Upper lobe of left lung (tissue), 6 donors: ENCODE measurements around the gene TSPAN5. TPM values are rescaled to one million over a fixed set of nuclear protein-coding genes. Genes with fewer than 3 reads are reported as not detected.

Experiments used
- ATAC-seq, 2 donors: fragments of 200-7000 bp; cut with Tn5 transposase; one replicate each; pipeline ENCODE4 v1.9.1; 2022; ENCODE audit warnings: mild to moderate bottlenecking in 2 of 2, moderate library complexity in 2 of 2; ENCODE audit not compliant: low FRiP score in 2 of 2
- DNase-seq, 2 donors: peaks; one replicate each; pipeline ENCODE4 v3.0.0-alpha.2; 2019 to 2020
- H3K27ac ChIP-seq, 4 donors: fragments of 200-600 bp; sonication (generic); one replicate each; pipeline ENCODE4 v1.5.1; 2016 to 2019
- H3K27me3 ChIP-seq, 4 donors: fragments of 200-600 bp; sonication (generic); one replicate each; pipeline ENCODE4 v1.5.1; 2017 to 2019
- H3K36me3 ChIP-seq, 4 donors: fragments of 200-600 bp; sonication (generic); one replicate each; pipeline ENCODE4 v1.5.1; 2016 to 2019
- H3K4me1 ChIP-seq, 4 donors: fragments of 200-600 bp; sonication (generic); one replicate each; pipeline ENCODE4 v1.5.1; 2018 to 2019
- H3K4me3 ChIP-seq, 4 donors: fragments of 200-600 bp; sonication (generic); one replicate each; pipeline ENCODE4 v1.5.1; 2017 to 2019; ENCODE audit warnings: mild to moderate bottlenecking in 2 of 4, moderate library complexity in 1 of 4
- H3K9me3 ChIP-seq, 4 donors: fragments of 200-600 bp; sonication (generic); one replicate each; pipeline ENCODE4 v1.5.1; 2018 to 2019
- CTCF ChIP-seq, 6 experiments: fragments of 450-650 bp in 4 of 6; fragments of 200-600 bp in 2 of 6; sonication (generic) in 2 of 6; IDR thresholded peaks; one replicate each; pipeline ENCODE4 v1.5.1; 2016 to 2019; ENCODE audit warnings: antibody characterized with exemption in 6 of 6
- EP300 ChIP-seq, 4 donors: sonication (generic); formaldehyde crosslinking; IDR thresholded peaks; one replicate each; pipeline ENCODE4 v1.5.1; 2017; ENCODE audit warnings: antibody characterized with exemption in 4 of 4, control low read depth in 2 of 4
- POLR2A ChIP-seq, 4 donors: fragments of 450-650 bp; IDR thresholded peaks; one replicate each; pipeline ENCODE4 v1.5.1; 2016 to 2017; ENCODE audit warnings: antibody characterized with exemption in 4 of 4, mild to moderate bottlenecking in 2 of 4
- POLR2AphosphoS5 ChIP-seq, 2 donors: sonication (generic); formaldehyde crosslinking; IDR thresholded peaks; one replicate each; pipeline ENCODE4 v1.5.1; 2017; ENCODE audit warnings: antibody characterized with exemption in 2 of 2
- WGBS, 2 donors: methylation state at CpG; one replicate each; pipeline ENCODE4 v1.1.5; 2017 to 2018; 5-methylcytosine and 5-hydroxymethylcytosine counted together
- total RNA-seq, 6 donors: library from RNA; depleted of rRNA in 4 of 6; stranded (reverse); fragments of >200 nt in 4 of 6; gene quantifications; one replicate each; pipeline versions ENCODE4 v1.1.0 to v1.2.1, GENCODE V29; 2016 to 2021
- donor health status: DM: no; HTN: no; CAD: no; lungs with moderate emphysema.
- donor health status: DM: no; HTN: yes; CAD: no; lungs with severe emphysema.

TSPAN5 gene
- total RNA-seq, 6 donors from 2014 or later: 3.1 to 12.5 (median 7.2) TPM

DNA sequence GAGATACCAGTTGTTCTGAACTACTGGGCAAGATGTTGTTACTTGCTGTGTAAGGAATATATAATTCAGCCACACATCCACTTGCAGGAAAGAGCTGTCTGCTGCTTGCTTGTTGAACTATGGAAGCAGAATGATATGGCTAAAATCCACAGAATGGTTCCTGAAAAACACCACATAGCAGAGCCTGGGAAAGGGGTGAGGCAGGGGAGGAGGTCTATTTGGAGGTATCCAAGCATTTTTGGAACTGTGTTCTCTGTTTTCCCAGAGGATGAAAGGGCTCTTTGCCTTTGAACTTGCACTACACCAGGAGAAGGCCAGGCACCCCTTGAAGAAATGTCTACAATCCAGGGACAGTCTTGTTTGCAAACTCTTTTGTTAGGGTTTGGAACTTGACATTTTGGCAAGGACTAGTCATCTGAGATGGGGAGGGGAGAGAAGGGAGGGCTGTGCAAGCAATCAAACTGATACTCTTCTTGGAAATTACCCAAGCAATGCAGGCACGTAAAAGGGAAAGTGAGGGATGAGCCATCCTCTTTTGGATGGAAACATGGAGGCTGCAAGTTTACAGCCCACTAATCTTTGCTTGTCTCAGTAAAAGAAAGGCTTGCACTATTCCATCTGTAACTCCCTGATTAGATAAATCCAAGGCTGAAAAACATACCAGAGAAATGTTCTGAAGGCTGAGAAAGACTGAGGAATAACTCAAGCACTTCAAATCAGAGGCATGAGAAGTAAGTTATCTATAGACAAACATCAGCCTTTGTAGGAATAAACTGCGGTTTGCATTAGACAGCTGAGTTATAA, 141.0 kb downstream of the TSPAN5 start:
- ATAC-seq (no peak), DNase-seq (no peak)
- Histone ChIP-seq H3K4me1 (peaks cover 0 to 12% (median 0%) of the 10 kb centered on the region in 4 donors), H3K27ac (no peak overlapping the region), H3K9me3 (no peaks in the 10 kb centered on the region), H3K27me3 (no peaks in the 10 kb centered on the region), H3K36me3 (no peaks in the 10 kb centered on the region), H3K4me3 (no peak overlapping the region)
- WGBS, 2 donors: 58 to 64% methylated on average over 2 of the region's 2 CpGs
- TF ChIP-seq POLR2A (IDR thresholded peaks at IDR 0.05) (no peak), EP300 (IDR thresholded peaks at IDR 0.05) (no peak), POLR2AphosphoS5 (IDR thresholded peaks at IDR 0.05) (no peak), CTCF (IDR thresholded peaks at IDR 0.05) (no peak)

- Histone ChIP-seq H3K27ac (no peak overlapping the region), H3K27me3 (no peaks in the 10 kb centered on the region), H3K4me1 (peaks cover 0 to 12% (median 0%) of the 10 kb centered on the region in 4 donors), H3K9me3 (no peaks in the 10 kb centered on the region), H3K36me3 (no peaks in the 10 kb centered on the region), H3K4me3 (no peak overlapping the region)
- WGBS, 2 donors: 85 to 89% methylated on average over 4 to 5 of the region's 5 CpGs
- TF ChIP-seq POLR2AphosphoS5 (IDR thresholded peaks at IDR 0.05): no peak
- TF ChIP-seq POLR2A (IDR thresholded peaks at IDR 0.05): no peak
- no peak for TF ChIP-seq EP300 (IDR thresholded peaks at IDR 0.05)
- no peak for TF ChIP-seq CTCF (IDR thresholded peaks at IDR 0.05)
- DNase-seq (no peak), ATAC-seq (no peak)
Measured at GRCh38 chr4:98516441-98517217, 141.8 kb downstream of the TSPAN5 start.

DNA sequence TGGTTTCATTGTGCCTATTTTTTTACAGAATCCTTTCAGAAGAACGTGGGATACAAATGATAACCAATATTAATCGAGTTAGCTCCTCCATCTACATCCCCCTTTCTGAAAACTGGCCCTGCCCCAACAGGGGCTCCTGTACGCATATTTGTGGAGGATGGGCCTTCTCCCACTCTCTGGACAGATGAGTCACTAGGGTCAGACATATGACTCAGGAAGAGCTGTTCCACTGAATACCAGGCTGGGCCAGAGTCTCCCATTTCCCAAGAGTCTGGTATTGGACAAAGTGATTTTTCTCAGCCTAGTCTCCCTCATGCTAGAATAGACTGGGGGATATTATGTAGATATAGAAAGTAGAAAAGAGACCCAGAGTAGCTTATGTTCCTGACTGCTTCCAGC, 142.4 kb downstream of the TSPAN5 start:
- Histone ChIP-seq H3K36me3 (no peaks in the 10 kb centered on the region), H3K27me3 (no peaks in the 10 kb centered on the region), H3K9me3 (no peaks in the 10 kb centered on the region), H3K27ac (no peak overlapping the region), H3K4me3 (no peak overlapping the region), H3K4me1 (peaks cover 0 to 12% (median 0%) of the 10 kb centered on the region in 4 donors)
- WGBS, 2 donors: 88 to 92% methylated on average over 3 of the region's 3 CpGs
- DNase-seq (no peak), ATAC-seq (no peak)
- TF ChIP-seq POLR2A (IDR thresholded peaks at IDR 0.05): no peak
- TF ChIP-seq EP300 (IDR thresholded peaks at IDR 0.05): no peak
- no peak for TF ChIP-seq POLR2AphosphoS5 (IDR thresholded peaks at IDR 0.05)
- no peak for TF ChIP-seq CTCF (IDR thresholded peaks at IDR 0.05)

- peak in 1 of 2 donors; percentile 9 for ATAC-seq
- DNase-seq: no peak
- Histone ChIP-seq H3K9me3 (no peaks in the 10 kb centered on the region), H3K4me3 (no peak overlapping the region), H3K36me3 (no peaks in the 10 kb centered on the region), H3K4me1 (peaks cover 0 to 12% (median 0%) of the 10 kb centered on the region in 4 donors), H3K27ac (no peak overlapping the region), H3K27me3 (no peaks in the 10 kb centered on the region)
- TF ChIP-seq EP300 (IDR thresholded peaks at IDR 0.05): no peak
- TF ChIP-seq CTCF (IDR thresholded peaks at IDR 0.05): no peak
- WGBS, 2 donors: 44 to 62% methylated on average over 1 of the region's 1 CpG
Measured at GRCh38 chr4:98515470-98515809, 143.0 kb downstream of the TSPAN5 start.
